Prostate gland (tissue), 2 donors: ENCODE data around the gene GTPBP6. TPM values are rescaled to one million over a fixed set of nuclear protein-coding genes. Genes with fewer than 3 reads are reported as not detected.
"Not testable (repeated sequence)": the region's sequence is repeated elsewhere in the genome, so short reads cannot be mapped to it uniquely, and the experiment has no call there.

Source experiments
- DNase-seq: peaks from one replicate; pipeline ENCODE4 v3.0.0-alpha.2; 2019; ENCODE audit warnings: low spot score
- H3K27ac ChIP-seq, 2 donors: fragments of 200-600 bp; sonication (generic); 2 replicates each; pipeline ENCODE4 v1.5.1; 2017 to 2019
- H3K27me3 ChIP-seq: fragments of 200-600 bp; sonication (generic); replicated peaks from 2 replicates; pipeline ENCODE4 v1.5.1; 2019; ENCODE audit not compliant: insufficient read depth
- H3K36me3 ChIP-seq, 2 donors: fragments of 200-600 bp; sonication (generic); 1 replicate in 1 of 2; 2 replicates in 1 of 2; pipeline versions ENCODE4 v1.5.1 to v1.8.1; 2017 to 2019
- H3K4me1 ChIP-seq: fragments of 200-600 bp; sonication (generic); replicated peaks from 2 replicates; pipeline ENCODE4 v1.5.1; 2019
- H3K4me3 ChIP-seq, 2 donors: fragments of 200-600 bp; sonication (generic); 2 replicates each; pipeline ENCODE4 v1.5.1; 2017 to 2019
- H3K9me3 ChIP-seq: fragments of 200-600 bp; sonication (generic); 2 replicates; pipeline ENCODE4 v1.5.1; 2017
- CTCF ChIP-seq, 4 experiments: fragments of 200-600 bp in 2 of 4; fragments of 450-650 bp in 2 of 4; sonication (generic) in 2 of 4; IDR thresholded peaks; 1 replicate in 3 of 4; 2 replicates in 1 of 4; pipeline ENCODE4 v1.5.1; 2016 to 2019; ENCODE audit warnings: antibody characterized with exemption in 4 of 4, mild to moderate bottlenecking in 2 of 4, moderate library complexity in 2 of 4
- POLR2A ChIP-seq: fragments of 450-650 bp; IDR thresholded peaks from one replicate; pipeline ENCODE4 v1.6.1; 2016; ENCODE audit warnings: antibody characterized with exemption, mild to moderate bottlenecking
- POLR2AphosphoS5 ChIP-seq: sonication (generic); formaldehyde crosslinking; IDR thresholded peaks from one replicate; pipeline ENCODE4 v1.6.1; 2017; ENCODE audit warnings: antibody characterized with exemption
- WGBS: methylation state at CpG from one replicate; pipeline ENCODE4 v1.1.5; 2018; 5-methylcytosine and 5-hydroxymethylcytosine counted together
- intact Hi-C: fragments of 100-400 bp; cut with DNase I; formaldehyde crosslinking; loops from one replicate; pipeline ENCODE4 v1.14.2; 2022
- total RNA-seq, 2 donors: library from RNA; depleted of rRNA; stranded (reverse); fragments of >200 nt; gene quantifications; one replicate each; pipeline ENCODE4 v1.1.0, GENCODE V29; 2016

Gene GTPBP6
- total RNA-seq, 2 donors from 2014 or later = 43.9 to 69.6 TPM

DNA sequence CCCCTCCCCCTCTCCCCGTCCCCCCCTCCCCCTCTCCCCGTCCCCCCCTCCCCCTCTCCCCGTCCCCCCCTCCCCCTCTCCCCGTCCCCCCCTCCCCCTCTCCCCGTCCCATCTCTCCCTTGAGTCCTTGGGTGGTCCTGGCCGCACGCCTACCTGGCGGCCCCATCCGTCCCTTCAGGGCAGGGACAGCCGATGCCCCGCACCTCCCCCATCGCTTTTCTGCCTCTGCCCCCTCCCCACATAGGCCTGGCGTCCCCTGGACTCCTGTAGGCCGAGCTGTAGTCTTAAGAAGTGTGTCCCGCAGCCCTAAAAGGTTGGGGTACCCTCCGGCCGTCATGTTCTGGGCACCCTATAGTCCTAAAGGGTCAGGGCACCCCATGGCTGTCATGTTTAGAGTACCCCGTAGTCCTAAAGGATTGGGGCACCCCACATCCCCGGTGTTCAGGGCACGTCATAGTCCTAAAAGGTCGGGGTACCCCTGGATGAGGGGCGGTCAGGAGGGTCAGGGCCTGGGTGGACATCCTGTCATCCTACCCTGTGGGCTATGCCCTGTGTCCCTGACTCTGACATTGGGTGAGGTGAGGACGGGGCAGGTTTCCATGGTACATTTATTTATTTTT is 10.8 kb upstream of the GTPBP6 start:
- no peaks in the 10 kb centered on the region for H3K36me3 ChIP-seq
- no peak overlapping the region for H3K4me3 ChIP-seq
- WGBS = 90% methylated on average over 10 of the region's 23 CpGs
- DNase-seq = no peak
- intact Hi-C loops = no loop called here
- no peaks in the 10 kb centered on the region for H3K9me3 ChIP-seq
- H3K27me3 ChIP-seq = no peaks in the 10 kb centered on the region
- TF ChIP-seq POLR2A = no peak
- TF ChIP-seq CTCF (IDR thresholded peaks at IDR 0.05) = no peak
- TF ChIP-seq POLR2AphosphoS5 = no peak
- no peak overlapping the region for H3K27ac ChIP-seq
- no peaks in the 10 kb centered on the region for H3K4me1 ChIP-seq

DNA sequence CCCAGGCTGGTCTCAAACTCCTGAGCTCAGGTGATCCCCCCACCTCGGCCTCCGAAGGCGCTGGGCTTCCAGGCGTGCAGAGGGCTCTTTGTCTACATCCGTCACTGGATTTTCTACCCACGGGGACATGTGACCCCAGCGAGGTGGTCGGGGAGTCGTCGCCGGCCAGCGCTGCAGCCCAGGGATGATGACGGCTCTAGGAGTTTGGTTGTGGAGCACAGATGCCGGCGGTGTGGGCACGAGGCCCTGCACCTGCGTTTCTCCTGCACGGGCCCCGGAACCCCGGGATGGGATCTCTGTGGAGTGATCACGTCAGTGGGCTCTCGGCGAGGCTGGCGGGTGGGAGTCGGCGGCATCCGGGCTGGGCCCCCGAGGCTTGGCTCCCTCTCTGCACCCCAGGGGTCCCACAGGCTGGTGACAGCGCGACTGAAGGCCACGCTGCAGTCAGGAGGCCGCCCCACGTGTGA is 9.1 kb upstream of the GTPBP6 start:
- no peaks in the 10 kb centered on the region for H3K9me3 ChIP-seq
- intact Hi-C loops = no loop called here
- H3K27ac ChIP-seq = no peak overlapping the region
- no peak overlapping the region for H3K4me3 ChIP-seq
- no peaks in the 10 kb centered on the region for H3K27me3 ChIP-seq
- WGBS = 88% methylated on average over 33 of the region's 33 CpGs
- no peak for TF ChIP-seq POLR2AphosphoS5
- TF ChIP-seq POLR2A = no peak
- TF ChIP-seq CTCF (IDR thresholded peaks at IDR 0.05) = no peak
- no peak for DNase-seq
- H3K4me1 ChIP-seq = no peaks in the 10 kb centered on the region
- no peaks in the 10 kb centered on the region for H3K36me3 ChIP-seq

DNA sequence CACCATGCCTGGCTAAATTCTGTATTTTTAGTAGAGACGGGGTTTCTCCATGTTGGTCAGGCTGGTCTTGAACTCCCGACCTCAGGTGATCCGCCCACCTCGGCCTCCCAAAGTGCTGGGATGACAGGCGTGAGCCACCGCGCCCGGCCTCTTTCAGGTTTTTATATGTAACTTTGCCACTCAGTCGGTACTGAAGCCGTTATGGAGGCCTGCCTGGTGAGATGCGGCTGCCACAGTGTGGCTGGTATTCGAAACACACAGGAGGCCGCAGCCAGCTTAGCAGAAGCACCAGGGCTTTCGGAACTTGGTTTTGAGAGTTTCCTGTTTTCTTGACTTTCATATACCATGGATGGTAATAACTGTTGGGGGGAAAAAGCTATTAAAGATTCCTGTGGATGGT is 6.1 kb upstream of the GTPBP6 start:
- intact Hi-C loops, H3K9me3 ChIP-seq, H3K27me3 ChIP-seq, DNase-seq, H3K27ac ChIP-seq, H3K36me3 ChIP-seq, H3K4me3 ChIP-seq, H3K4me1 ChIP-seq: not testable (repeated sequence)
- 80% methylated on average over 14 of the region's 14 CpGs for WGBS

DNA sequence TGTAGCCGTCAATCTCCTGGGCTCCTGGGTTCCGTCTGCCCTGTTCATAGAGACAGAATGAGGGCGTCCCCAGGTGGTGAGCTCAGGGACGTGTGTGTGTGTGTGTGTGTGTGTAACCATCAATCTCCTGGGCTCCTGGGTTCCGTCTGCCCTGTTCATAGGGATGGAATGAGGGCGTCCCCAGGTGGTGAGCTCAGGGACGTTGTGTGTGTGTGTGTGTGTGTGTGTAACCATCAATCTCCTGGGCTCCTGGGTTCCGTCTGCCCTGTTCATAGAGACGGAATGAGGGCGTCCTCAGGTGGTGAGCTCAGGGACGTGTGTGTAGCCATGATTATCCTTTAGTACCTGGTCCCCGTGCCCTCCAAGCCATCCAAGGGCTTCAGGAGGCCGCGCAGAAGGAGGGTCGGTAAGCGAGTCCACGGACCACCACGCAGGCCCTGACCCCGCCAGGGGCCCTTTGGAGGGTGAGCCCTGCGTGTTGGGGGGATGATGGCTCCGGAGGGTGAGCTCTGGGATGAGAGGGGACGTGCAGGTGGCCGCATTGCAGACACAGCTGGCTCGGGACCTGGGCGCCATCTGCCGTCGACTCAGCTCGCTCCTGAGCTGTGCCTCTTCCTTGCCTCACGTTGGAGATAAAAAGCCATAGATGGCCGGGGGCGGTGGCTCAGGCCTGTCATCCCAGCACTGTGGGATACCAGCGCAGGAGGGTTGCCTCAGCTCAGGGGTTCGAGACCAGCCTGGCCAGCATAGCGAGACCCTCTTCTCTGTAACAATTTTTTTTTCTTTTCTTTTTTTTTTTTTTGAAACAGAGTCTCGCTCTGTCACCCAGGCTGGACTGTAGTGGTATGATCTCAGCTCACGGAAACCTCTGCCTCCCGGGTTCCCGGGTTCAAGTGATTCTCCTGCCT is 5.4 kb upstream of the GTPBP6 start:
- Histone ChIP-seq H3K4me1 (peaks cover 4% of the 10 kb centered on the region), H3K27ac (no peak overlapping the region), H3K4me3 (no peak overlapping the region), H3K36me3 (no peaks in the 10 kb centered on the region), H3K27me3 (no peaks in the 10 kb centered on the region), H3K9me3 (no peaks in the 10 kb centered on the region)
- TF ChIP-seq POLR2AphosphoS5 (no peak), POLR2A (no peak), CTCF (IDR thresholded peaks at IDR 0.05) (no peak)
- 72% methylated on average over 36 of the region's 38 CpGs for WGBS
- intact Hi-C loops = no loop called here
- no peak for DNase-seq

- no peak for DNase-seq
Measured at GRCh38 chrX:320126-320783, 1.7 kb upstream of the GTPBP6 start.

More at GRCh38 chrX:320126-320783, 1.7 kb upstream of the GTPBP6 start:
- no peaks in the 10 kb centered on the region for H3K27me3 ChIP-seq
- intact Hi-C loops = no loop called here
- no peaks in the 10 kb centered on the region for H3K36me3 ChIP-seq
- peak overlapping the region; percentile 96 to 97 for H3K4me3 ChIP-seq
- H3K4me1 ChIP-seq = peaks cover 4% of the 10 kb centered on the region
- peak overlapping the region; percentile 82 to 84 for H3K27ac ChIP-seq
- WGBS = 4% methylated on average over 19 of the region's 24 CpGs
- TF ChIP-seq CTCF (IDR thresholded peaks at IDR 0.05) (no peak), POLR2AphosphoS5 (no peak), POLR2A (no peak)
- H3K9me3 ChIP-seq = no peaks in the 10 kb centered on the region
